Measurements from ENCODE around the gene SRSF3.

SRSF3 gene

GRCh38 chr6:36560822-36561221 is 33.3 kb upstream of the SRSF3 start:
- DNase-seq = no peak
- TF ChIP-seq, protein P1, sequence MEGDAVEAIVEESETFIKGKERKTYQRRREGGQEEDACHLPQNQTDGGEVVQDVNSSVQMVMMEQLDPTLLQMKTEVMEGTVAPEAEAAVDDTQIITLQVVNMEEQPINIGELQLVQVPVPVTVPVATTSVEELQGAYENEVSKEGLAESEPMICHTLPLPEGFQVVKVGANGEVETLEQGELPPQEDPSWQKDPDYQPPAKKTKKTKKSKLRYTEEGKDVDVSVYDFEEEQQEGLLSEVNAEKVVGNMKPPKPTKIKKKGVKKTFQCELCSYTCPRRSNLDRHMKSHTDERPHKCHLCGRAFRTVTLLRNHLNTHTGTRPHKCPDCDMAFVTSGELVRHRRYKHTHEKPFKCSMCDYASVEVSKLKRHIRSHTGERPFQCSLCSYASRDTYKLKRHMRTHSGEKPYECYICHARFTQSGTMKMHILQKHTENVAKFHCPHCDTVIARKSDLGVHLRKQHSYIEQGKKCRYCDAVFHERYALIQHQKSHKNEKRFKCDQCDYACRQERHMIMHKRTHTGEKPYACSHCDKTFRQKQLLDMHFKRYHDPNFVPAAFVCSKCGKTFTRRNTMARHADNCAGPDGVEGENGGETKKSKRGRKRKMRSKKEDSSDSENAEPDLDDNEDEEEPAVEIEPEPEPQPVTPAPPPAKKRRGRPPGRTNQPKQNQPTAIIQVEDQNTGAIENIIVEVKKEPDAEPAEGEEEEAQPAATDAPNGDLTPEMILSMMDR (IDR thresholded peaks at IDR 0.05; ENCODE audit: low read depth, low read length, missing control alignments) = no peak
- no peak overlapping the region for H3K27ac ChIP-seq
- in situ Hi-C loops (cut with HindIII; ENCODE audit: low pct_ligation_motif_present, low sequenced_read_pairs) = no loop called here
- no peaks in the 10 kb centered on the region for H3K27me3 ChIP-seq (replicated peaks)
- H3K36me3 ChIP-seq (replicated peaks) = no peaks in the 10 kb centered on the region
- no peak overlapping the region for H3K4me3 ChIP-seq (ENCODE audit: low read depth, low read length)

DNA sequence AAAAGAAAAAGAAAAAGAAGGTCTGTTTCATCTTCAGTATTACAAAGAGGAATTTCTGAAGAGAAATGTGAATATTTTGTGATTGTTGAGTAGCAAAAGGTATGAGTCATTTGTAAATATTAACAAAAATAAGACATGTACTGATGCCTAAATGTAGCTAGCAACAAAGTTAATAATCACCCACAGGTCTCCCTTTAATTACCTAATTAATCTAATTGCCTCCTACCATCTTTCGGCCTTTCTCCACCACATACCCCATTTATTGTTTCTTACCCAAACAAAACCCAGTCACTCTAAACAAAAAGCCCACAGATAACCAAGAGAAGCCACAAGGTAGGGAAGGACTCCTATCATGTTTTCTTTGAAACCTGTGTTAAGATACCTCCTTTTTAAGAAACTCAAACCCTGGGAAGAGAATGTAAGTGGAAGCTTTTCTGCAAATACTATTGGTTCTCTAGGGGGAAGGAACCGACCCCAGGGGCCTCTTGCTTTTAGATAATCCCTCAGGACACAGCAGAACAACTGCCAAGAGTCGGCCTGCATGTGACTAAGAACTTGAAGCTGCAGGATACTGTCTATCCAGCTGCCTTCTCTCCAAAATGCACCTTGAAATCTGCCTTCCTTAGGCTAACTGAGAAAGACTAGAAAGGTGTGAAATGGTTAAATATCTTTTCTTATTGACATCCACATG is 30.8 kb upstream of the SRSF3 start:
- in situ Hi-C loops (cut with HindIII; ENCODE audit: low pct_ligation_motif_present, low sequenced_read_pairs) = no loop called here
- H3K27me3 ChIP-seq (replicated peaks) = no peaks in the 10 kb centered on the region
- DNase-seq = no peak
- no peaks in the 10 kb centered on the region for H3K36me3 ChIP-seq (replicated peaks)
- no peak overlapping the region for H3K27ac ChIP-seq
- H3K4me3 ChIP-seq (ENCODE audit: low read depth, low read length) = no peak overlapping the region
- TF ChIP-seq, protein P1 (IDR thresholded peaks at IDR 0.05; ENCODE audit: low read depth, low read length, missing control alignments) = no peak

DNA sequence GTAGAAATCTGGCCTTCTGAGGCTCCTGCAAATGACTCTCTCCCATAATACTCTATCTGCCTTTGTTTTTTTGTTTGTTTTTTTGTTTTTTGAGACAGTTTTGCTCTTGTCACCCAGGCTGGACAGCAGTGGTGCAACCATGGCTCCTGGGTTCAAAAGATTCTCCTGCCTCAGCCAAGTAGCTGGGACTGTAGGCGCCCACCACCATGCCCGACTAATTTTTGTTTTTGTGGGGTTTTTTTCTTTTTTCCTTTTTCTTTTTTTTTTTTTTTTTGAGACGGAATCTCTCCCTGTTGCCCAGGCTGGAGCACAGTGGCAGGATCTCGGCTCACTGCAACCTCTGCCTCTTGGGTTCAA is 30.3 kb upstream of the SRSF3 start:
- no peak for DNase-seq
- H3K27me3 ChIP-seq (replicated peaks) = no peaks in the 10 kb centered on the region

GRCh38 chr6:36566418-36566905 is 27.7 kb upstream of the SRSF3 start:
- in situ Hi-C loops (cut with HindIII; ENCODE audit: low pct_ligation_motif_present, low sequenced_read_pairs) = no loop called here
- Histone ChIP-seq H3K27ac (no peak overlapping the region), H3K36me3 (replicated peaks) (no peaks in the 10 kb centered on the region), H3K4me3 (ENCODE audit: low read depth, low read length) (no peak overlapping the region), H3K27me3 (replicated peaks) (no peaks in the 10 kb centered on the region)
- no peak for DNase-seq
- TF ChIP-seq, protein P1 (IDR thresholded peaks at IDR 0.05; ENCODE audit: low read depth, low read length, missing control alignments) = no peak

More for the DNA sequence above, 30.3 kb upstream of the SRSF3 start:
- in situ Hi-C loops (cut with HindIII; ENCODE audit: low pct_ligation_motif_present, low sequenced_read_pairs) = no loop called here
- Histone ChIP-seq H3K4me3 (ENCODE audit: low read depth, low read length) (no peak overlapping the region), H3K27ac (no peak overlapping the region), H3K36me3 (replicated peaks) (no peaks in the 10 kb centered on the region)
- TF ChIP-seq, protein P1 (IDR thresholded peaks at IDR 0.05; ENCODE audit: low read depth, low read length, missing control alignments) = no peak

GRCh38 chr6:36570264-36570663 is 23.9 kb upstream of the SRSF3 start:
- Histone ChIP-seq H3K4me3 (ENCODE audit: low read depth, low read length) (no peak overlapping the region), H3K27ac (no peak overlapping the region), H3K36me3 (replicated peaks) (no peaks in the 10 kb centered on the region), H3K27me3 (replicated peaks) (no peaks in the 10 kb centered on the region)
- TF ChIP-seq, protein P1 (IDR thresholded peaks at IDR 0.05; ENCODE audit: low read depth, low read length, missing control alignments) = no peak
- in situ Hi-C loops (cut with HindIII; ENCODE audit: low pct_ligation_motif_present, low sequenced_read_pairs) = no loop called here
- DNase-seq = no peak

Data from brain microvascular endothelial cell (primary cell).